Lower lobe of right lung (tissue), 2 donors: ENCODE data around the gene HOXB6. TPM values are rescaled to one million over a fixed set of nuclear protein-coding genes. Genes with fewer than 3 reads are reported as not detected.

Experiments
- ATAC-seq, 2 donors: fragments of 200-7000 bp; cut with Tn5 transposase; one replicate each; pipeline ENCODE4 v1.9.1; 2020 to 2022; ENCODE audit warnings: mild to moderate bottlenecking in 2 of 2, moderate library complexity in 2 of 2
- DNase-seq: peaks from one replicate; pipeline ENCODE4 v3.0.0-alpha.2; 2020
- H3K27ac ChIP-seq: fragments of 200-600 bp; one replicate; pipeline ENCODE4 v1.8.0; 2022
- H3K27me3 ChIP-seq: fragments of 200-600 bp; one replicate; pipeline ENCODE4 v1.8.0; 2022; ENCODE audit warnings: low read depth
- H3K36me3 ChIP-seq: fragments of 200-600 bp; one replicate; pipeline ENCODE4 v1.8.0; 2022; ENCODE audit warnings: mild to moderate bottlenecking
- H3K4me1 ChIP-seq: fragments of 200-600 bp; one replicate; pipeline ENCODE4 v1.8.0; 2022
- H3K4me3 ChIP-seq: fragments of 200-600 bp; one replicate; pipeline ENCODE4 v1.8.0; 2022; ENCODE audit warnings: mild to moderate bottlenecking
- H3K9me3 ChIP-seq: fragments of 200-600 bp; one replicate; pipeline ENCODE4 v1.8.0; 2022
- intact Hi-C: fragments of 100-400 bp; cut with DNase I; formaldehyde crosslinking; loops from one replicate; pipeline ENCODE4 v1.11.0; 2022
- total RNA-seq: library from RNA; stranded (reverse); fragmentation: NEBNext Ultra II Directional; extraction: Animal tissue kit (Norgen Biotek cat#: 25700); gene quantifications from one replicate; pipeline ENCODE4 v1.2.1, GENCODE V29; 2021
- TF ChIP-seq, protein P1 (sequence below): fragments of 200-600 bp; IDR thresholded peaks from one replicate; pipeline ENCODE4 v1.8.0; 2022; ENCODE audit warnings: antibody characterized with exemption, mild to moderate bottlenecking
- donor health status: DM: no; HTN: yes; CAD: no; lungs with severe emphysema.

Gene HOXB6
- total RNA-seq, 1 donor from 2014 or later: 4.4 TPM

DNA sequence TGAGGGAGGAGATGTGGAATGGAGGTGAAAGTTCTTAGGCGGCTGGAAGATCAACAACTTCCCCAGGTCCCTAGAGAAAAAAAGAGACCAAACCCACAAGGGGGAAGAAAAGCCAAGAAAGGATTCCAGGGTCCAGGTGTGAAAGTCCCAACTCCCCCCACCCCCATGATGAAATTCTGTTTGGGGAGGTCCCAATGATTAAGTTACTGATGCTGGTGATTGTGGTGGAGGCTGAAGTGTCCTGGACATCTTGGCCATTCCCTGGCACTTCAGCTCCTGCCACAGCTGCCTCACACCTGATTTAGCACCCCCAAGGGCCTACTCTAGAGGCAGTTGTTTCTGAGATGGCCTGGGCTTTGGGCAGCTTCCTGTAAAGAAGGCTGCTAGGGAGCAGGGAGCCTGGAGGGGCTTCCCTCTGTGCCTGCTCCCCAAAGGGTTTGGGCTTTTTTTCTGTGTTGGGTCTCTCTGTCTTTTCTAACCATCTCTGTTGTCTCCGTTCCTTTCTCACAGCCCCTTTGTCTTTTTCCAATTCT, 39.7 kb downstream of the HOXB6 start:
- ATAC-seq (no peak), DNase-seq (no peak)
- intact Hi-C loops: no loop called here
- Histone ChIP-seq H3K36me3 (no peaks in the 10 kb centered on the region), H3K4me3 (peak overlapping the region; percentile 39), H3K27me3 (peaks cover 67% of the 10 kb centered on the region), H3K9me3 (no peaks in the 10 kb centered on the region), H3K27ac (peak overlapping the region; percentile 65), H3K4me1 (peaks cover 47% of the 10 kb centered on the region)
- TF ChIP-seq, protein P1, sequence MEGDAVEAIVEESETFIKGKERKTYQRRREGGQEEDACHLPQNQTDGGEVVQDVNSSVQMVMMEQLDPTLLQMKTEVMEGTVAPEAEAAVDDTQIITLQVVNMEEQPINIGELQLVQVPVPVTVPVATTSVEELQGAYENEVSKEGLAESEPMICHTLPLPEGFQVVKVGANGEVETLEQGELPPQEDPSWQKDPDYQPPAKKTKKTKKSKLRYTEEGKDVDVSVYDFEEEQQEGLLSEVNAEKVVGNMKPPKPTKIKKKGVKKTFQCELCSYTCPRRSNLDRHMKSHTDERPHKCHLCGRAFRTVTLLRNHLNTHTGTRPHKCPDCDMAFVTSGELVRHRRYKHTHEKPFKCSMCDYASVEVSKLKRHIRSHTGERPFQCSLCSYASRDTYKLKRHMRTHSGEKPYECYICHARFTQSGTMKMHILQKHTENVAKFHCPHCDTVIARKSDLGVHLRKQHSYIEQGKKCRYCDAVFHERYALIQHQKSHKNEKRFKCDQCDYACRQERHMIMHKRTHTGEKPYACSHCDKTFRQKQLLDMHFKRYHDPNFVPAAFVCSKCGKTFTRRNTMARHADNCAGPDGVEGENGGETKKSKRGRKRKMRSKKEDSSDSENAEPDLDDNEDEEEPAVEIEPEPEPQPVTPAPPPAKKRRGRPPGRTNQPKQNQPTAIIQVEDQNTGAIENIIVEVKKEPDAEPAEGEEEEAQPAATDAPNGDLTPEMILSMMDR: no peak

DNA sequence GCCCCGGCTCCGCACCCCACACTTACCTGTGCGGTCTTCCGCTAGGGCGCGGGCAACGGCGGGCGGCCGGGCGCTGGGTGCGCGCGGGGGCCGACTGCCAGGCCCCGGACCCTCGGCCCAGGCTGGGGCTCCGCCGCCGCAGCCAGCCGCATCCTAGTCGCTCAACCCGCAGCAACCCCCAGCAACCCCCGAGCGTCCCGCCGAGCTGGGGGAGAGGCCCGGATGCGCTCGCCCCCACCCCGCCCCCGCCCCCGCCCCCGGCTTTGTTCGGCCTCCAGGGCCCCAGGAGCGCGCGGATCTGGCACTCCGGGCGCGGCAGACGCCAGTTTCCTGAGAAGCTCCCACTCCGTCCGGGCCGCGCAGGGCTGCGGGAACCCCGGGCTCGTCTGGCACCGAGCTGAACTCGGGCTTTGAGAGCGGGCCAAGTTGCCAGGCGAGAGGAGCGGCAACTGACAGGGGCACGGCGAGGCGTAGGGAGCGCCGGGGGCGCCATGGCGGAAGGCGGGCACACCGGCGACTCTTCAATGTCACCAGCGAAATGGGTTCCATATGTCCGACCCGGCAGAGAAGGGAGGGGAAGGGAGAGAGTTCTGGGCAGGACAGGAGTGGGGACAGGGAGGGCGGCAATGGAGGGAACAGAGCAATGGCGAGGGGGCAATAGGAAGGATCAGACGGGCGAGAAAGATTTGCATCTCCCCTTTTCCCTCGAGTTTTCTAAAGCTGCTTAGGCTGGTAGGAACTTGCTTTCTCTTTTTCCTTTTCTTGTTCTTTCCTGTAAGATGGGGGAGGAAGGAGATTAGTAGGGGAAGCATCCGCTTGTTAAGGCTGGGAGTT, 40.4 kb downstream of the HOXB6 start:
- H3K9me3 ChIP-seq: no peaks in the 10 kb centered on the region
- peak overlapping the region; percentile 65 for H3K27ac ChIP-seq
- DNase-seq (no peak), ATAC-seq (peak; percentile 25 to 31)
- intact Hi-C loops: no loop called here
- H3K36me3 ChIP-seq: no peaks in the 10 kb centered on the region
- H3K27me3 ChIP-seq: peaks cover 60% of the 10 kb centered on the region
- H3K4me3 ChIP-seq: peak overlapping the region; percentile 39
- TF ChIP-seq, protein P1: no peak
- H3K4me1 ChIP-seq: peaks cover 52% of the 10 kb centered on the region

DNA sequence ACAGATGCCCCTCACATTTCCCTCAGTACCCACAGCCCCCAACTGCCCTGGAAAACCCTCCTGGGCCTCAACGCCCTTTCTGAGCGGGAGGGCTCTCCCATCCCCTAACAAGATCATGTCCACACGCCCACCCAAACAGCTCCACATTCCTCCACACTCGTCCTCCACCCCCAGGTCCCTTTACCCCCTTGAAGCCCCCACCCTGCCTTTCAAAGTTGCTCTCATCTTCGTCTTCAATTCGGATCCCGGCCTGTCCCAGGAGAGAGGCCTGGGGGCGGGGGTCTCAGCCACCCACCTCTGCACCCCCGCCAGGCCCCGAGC, 41.0 kb downstream of the HOXB6 start:
- intact Hi-C loops: no loop called here
- Histone ChIP-seq H3K9me3 (no peaks in the 10 kb centered on the region), H3K4me1 (peaks cover 53% of the 10 kb centered on the region), H3K27ac (peak overlapping the region; percentile 65), H3K36me3 (no peaks in the 10 kb centered on the region), H3K4me3 (peak overlapping the region; percentile 39), H3K27me3 (peaks cover 55% of the 10 kb centered on the region)
- TF ChIP-seq, protein P1: no peak
- ATAC-seq (no peak), DNase-seq (no peak)

DNA sequence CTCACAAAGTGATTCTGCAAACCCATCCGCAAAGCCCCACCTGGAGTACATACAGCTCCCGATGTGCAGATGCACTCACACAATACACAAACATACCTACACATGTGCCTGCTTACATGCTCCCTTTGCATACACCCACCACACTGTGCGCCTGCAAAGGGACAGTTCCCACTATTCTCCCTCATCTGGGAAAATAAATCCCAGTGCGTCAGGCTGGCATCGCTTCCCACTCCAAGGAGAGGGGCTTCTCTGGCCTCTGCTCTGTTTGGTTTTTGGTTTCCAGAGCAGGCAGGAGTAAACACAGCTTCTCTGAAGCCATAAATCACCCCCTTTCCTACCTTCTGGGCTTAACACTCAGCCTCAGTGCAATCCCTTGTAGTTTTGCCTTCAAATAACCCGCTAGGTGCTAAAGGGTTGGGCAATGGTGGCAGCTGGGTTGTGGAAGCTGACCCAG, 41.4 kb downstream of the HOXB6 start:
- Histone ChIP-seq H3K27ac (peak overlapping the region; percentile 65), H3K4me1 (peaks cover 53% of the 10 kb centered on the region), H3K27me3 (peaks cover 51% of the 10 kb centered on the region), H3K4me3 (peak overlapping the region; percentile 39), H3K9me3 (no peaks in the 10 kb centered on the region), H3K36me3 (no peaks in the 10 kb centered on the region)
- DNase-seq (no peak), ATAC-seq (no peak)
- TF ChIP-seq, protein P1: no peak
- intact Hi-C loops: no loop called here

DNA sequence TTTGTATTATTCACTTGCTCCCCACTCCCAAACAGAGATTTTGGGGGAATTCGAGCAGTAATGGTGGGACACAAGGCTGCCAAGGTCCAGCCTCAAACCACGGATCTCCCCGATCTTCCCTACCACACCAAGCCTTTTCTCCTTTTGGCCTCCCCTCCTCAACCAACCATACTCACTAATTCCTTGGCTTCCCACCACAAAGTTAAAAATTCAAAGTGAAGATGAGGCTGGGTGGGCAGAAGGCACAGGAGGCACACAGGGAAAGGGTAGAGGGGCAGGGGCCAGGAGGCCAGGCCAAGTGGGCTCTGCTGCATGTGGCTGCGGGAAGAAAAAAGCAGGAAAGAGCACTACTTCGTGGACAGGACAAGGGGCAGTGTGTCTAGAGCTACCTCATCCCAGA, 41.9 kb downstream of the HOXB6 start:
- H3K27me3 ChIP-seq: peaks cover 46% of the 10 kb centered on the region

More for the DNA sequence above, 41.9 kb downstream of the HOXB6 start:
- ATAC-seq (no peak), DNase-seq (no peak)
- Histone ChIP-seq H3K27ac (peak overlapping the region; percentile 11), H3K4me1 (peaks cover 51% of the 10 kb centered on the region), H3K4me3 (no peak overlapping the region), H3K36me3 (no peaks in the 10 kb centered on the region), H3K9me3 (no peaks in the 10 kb centered on the region)
- intact Hi-C loops: no loop called here
- TF ChIP-seq, protein P1: no peak
